GM18520 (cell line): Measurements from ENCODE around the gene TXNDC17.
"Not testable (repeated sequence)": the region's sequence is repeated elsewhere in the genome, so short reads cannot be mapped to it uniquely, and the experiment has no call there.

Experiments used
- ATAC-seq: cut with Tn5 transposase; IDR thresholded peaks from one replicate; pipeline ENCODE4 v1.9.1; 2021; ENCODE audit not compliant: unreplicated experiment

TXNDC17 gene

GRCh38 chr17:6636616-6637457, 4.0 kb upstream of the TXNDC17 start:
- no peak for ATAC-seq

GRCh38 chr17:6637458-6637840, 3.4 kb upstream of the TXNDC17 start:
- ATAC-seq: no peak

GRCh38 chr17:6638046-6638908, 2.6 kb upstream of the TXNDC17 start:
- no peak for ATAC-seq

- ATAC-seq: no peak
Measured at GRCh38 chr17:6639014-6639585, 1.8 kb upstream of the TXNDC17 start.

GRCh38 chr17:6639586-6640535, 999 bp upstream of the TXNDC17 start:
- ATAC-seq: no peak

- no peak for ATAC-seq
Measured at GRCh38 chr17:6641247-6641863, 495 bp downstream of the TXNDC17 start.

- ATAC-seq: no peak
Measured at GRCh38 chr17:6642592-6642991, 1.7 kb downstream of the TXNDC17 start.

GRCh38 chr17:6643451-6644125, 2.7 kb downstream of the TXNDC17 start:
- ATAC-seq: no peak

GRCh38 chr17:6648181-6648580, 7.3 kb downstream of the TXNDC17 start:
- no peak for ATAC-seq

GRCh38 chr17:6651354-6651918, 10.6 kb downstream of the TXNDC17 start, which contains the start of the genes C17orf100 and MED31:
TSS of gene C17orf100 (plus strand) at chr17:6651762. CDS start at chr17:6651914, 152 bp downstream.
TSS of gene MED31 (minus strand) at chr17:6651605. CDS start at chr17:6651528, 77 bp downstream.
- peak; percentile 67 for ATAC-seq

GRCh38 chr17:6651919-6652452, 11.1 kb downstream of the TXNDC17 start:
- peak; percentile 15 for ATAC-seq

GRCh38 chr17:6654841-6655731, 14.2 kb downstream of the TXNDC17 start:
- no peak for ATAC-seq

- ATAC-seq: not testable (repeated sequence)
Measured at GRCh38 chr17:6655732-6656361, 15.0 kb downstream of the TXNDC17 start.

GRCh38 chr17:6656797-6657632, 16.2 kb downstream of the TXNDC17 start:
- ATAC-seq: not testable (repeated sequence)

- ATAC-seq: no peak
Measured at GRCh38 chr17:6657633-6658287, 16.9 kb downstream of the TXNDC17 start.

GRCh38 chr17:6658411-6658810, 17.6 kb downstream of the TXNDC17 start:
- ATAC-seq: not testable (repeated sequence)
